Bronchial epithelial cell (primary cell): ENCODE measurements around the gene DGKA. TPM values are rescaled to one million over a fixed set of nuclear protein-coding genes. Genes with fewer than 3 reads are reported as not detected.

Experiments
- DNase-seq: peaks from one replicate; pipeline ENCODE4 v3.0.0-alpha.2; 2010; ENCODE audit warnings: low read depth
- FAIRE-seq: peaks from 2 replicates; lab custom pipeline; 2011; peaks lifted over from hg19 to GRCh38; lab: Jason Lieb, UNC
- H3K27me3 ChIP-seq: 2 replicates; pipeline ENCODE4 v1.5.1; 2011; ENCODE audit warnings: low read length; ENCODE audit not compliant: control insufficient read depth, insufficient read depth
- H3K36me3 ChIP-seq: 2 replicates; pipeline ENCODE4 v1.5.1; 2011; ENCODE audit warnings: low read length; ENCODE audit not compliant: control insufficient read depth, insufficient read depth
- H3K4me3 ChIP-seq: 2 replicates; pipeline ENCODE4 v1.5.1; 2011; ENCODE audit warnings: mild to moderate bottlenecking, low read depth, low read length, control low read depth
- total RNA-seq: library from RNA; depleted of rRNA; stranded (reverse); fragments of >200 nt; gene quantifications from 2 replicates; pipeline ENCODE4 v1.2.1, GENCODE V29; 2014
- TF ChIP-seq, protein P1 (sequence below): IDR thresholded peaks from 2 replicates; pipeline ENCODE4 v1.5.1; 2011; ENCODE audit warnings: mild to moderate bottlenecking, moderate library complexity, low read length, control low read depth, inconsistent platforms; ENCODE audit not compliant: insufficient read depth, severe bottlenecking

The DGKA gene
- total RNA-seq, 1 donor from 2014 or later, result 81.9 TPM

DNA sequence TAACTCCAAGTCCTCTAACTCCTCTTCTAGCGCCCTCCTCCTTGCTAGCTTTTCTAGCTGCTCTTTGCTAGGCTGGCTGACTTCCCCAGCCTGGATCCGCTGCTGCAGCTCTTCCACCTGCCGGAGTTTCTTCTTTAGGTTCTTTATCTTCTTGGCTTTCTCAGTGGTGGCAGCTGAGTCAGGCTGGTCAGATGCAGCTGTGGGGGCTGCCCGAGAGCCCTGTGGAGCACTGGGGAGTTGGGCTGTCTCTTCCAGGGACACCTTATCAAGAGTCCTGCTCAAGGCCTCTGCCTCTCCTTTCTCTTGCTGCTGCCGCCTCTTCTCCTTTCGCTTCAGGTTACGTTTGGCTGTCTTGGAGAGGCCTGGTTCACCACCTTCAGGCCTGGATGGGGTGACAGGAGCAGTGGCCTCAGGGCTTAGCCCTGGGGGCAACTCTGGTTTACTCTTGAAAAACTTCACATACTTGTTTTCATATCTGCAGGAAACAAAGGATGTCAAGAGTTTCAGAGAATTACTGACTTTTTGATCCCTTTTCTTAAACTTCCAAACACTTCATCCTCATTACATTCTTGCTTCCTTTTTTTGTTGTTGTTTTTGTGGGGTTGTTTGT is 29.0 kb upstream of the DGKA start:
- Histone ChIP-seq H3K27me3 (no peaks in the 10 kb centered on the region), H3K36me3 (peaks cover 7% of the 10 kb centered on the region), H3K4me3 (no peak overlapping the region)
- TF ChIP-seq, protein P1, sequence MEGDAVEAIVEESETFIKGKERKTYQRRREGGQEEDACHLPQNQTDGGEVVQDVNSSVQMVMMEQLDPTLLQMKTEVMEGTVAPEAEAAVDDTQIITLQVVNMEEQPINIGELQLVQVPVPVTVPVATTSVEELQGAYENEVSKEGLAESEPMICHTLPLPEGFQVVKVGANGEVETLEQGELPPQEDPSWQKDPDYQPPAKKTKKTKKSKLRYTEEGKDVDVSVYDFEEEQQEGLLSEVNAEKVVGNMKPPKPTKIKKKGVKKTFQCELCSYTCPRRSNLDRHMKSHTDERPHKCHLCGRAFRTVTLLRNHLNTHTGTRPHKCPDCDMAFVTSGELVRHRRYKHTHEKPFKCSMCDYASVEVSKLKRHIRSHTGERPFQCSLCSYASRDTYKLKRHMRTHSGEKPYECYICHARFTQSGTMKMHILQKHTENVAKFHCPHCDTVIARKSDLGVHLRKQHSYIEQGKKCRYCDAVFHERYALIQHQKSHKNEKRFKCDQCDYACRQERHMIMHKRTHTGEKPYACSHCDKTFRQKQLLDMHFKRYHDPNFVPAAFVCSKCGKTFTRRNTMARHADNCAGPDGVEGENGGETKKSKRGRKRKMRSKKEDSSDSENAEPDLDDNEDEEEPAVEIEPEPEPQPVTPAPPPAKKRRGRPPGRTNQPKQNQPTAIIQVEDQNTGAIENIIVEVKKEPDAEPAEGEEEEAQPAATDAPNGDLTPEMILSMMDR, result no peak
- FAIRE-seq (no peak), DNase-seq (no peak)

DNA sequence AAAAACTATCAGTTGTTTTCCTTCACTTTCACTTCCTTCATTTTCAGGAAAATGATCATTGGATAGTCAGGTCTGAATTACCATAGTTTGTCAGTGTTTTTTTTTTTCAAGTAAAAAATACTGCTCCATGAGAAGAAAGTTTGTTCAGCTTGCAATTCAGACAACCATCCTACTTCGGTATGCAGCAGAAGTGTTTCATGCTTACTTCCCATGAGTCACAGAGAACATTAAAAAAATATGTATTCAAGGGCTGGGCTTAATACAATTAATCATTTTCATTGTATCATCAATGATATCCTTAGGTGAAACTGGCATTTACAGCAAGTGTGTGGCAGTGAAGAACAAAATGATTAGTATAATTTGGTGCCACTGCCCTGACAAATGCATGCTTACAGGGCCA is 24.9 kb upstream of the DGKA start:
- H3K4me3 ChIP-seq, result no peak overlapping the region
- no peak for FAIRE-seq
- TF ChIP-seq, protein P1, result no peak
- DNase-seq, result peak; percentile 76
- H3K27me3 ChIP-seq, result no peaks in the 10 kb centered on the region
- H3K36me3 ChIP-seq, result peaks cover 4% of the 10 kb centered on the region

DNA sequence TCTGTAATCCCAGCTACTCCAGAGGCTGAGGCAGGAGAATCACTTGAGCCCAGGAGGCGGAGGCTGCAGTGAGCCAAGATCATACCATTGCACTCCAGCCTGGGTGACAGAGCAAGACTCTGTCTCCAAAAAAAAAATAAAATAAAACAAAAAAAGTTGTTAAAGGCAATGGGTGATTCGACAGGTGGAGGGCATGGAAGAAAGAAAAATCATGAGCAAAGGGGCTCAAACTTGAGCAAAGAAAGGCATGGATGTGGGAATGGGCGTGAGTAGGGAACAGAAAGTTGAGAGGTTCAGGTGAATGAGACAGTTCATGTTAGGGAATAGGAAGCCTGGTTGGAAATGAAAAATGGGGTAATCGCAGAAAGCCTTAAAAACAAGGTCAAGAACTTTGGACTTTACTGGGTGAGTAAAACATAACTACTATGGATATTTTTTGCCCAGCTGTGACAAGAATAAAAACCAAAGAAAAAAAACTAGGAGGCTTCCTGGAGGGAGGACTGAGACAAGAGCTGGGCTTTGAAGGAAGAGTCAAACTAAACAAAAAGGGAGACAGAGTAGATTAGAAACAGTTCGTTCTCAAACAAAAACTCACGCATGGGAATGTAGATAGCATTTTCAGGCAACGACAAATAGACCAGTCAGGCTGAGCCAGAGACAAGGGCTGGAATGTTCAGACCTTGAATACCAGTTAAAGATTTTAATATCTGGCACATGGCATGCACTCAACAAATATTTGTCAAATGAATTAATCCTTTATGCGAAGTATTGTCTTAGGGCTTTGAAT is 22.0 kb upstream of the DGKA start:
- TF ChIP-seq, protein P1, result no peak
- DNase-seq (no peak), FAIRE-seq (no peak)
- H3K4me3 ChIP-seq, result no peak overlapping the region
- H3K27me3 ChIP-seq, result no peaks in the 10 kb centered on the region
- peaks cover 2% of the 10 kb centered on the region for H3K36me3 ChIP-seq

DNA sequence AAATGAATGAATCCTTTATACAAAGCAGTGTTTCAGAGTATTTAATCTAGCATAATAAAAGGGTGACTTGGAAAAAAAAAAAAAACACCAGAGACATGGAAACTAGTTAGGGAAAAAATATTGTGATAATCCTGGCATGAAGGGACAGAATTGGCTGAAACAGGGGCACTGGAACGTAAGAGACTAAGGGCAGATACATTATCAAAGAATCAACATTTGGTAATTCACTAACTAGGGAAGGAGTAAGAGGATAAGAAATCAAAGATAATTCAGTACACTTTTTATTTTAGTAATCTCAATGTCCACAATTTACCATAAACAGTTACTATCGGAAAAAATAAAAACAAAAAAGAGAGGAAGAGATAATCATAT is 21.5 kb upstream of the DGKA start:
- no peak for FAIRE-seq
- Histone ChIP-seq H3K27me3 (no peaks in the 10 kb centered on the region), H3K36me3 (peaks cover 2% of the 10 kb centered on the region), H3K4me3 (no peak overlapping the region)
- TF ChIP-seq, protein P1, result no peak
- DNase-seq, result no peak

DNA sequence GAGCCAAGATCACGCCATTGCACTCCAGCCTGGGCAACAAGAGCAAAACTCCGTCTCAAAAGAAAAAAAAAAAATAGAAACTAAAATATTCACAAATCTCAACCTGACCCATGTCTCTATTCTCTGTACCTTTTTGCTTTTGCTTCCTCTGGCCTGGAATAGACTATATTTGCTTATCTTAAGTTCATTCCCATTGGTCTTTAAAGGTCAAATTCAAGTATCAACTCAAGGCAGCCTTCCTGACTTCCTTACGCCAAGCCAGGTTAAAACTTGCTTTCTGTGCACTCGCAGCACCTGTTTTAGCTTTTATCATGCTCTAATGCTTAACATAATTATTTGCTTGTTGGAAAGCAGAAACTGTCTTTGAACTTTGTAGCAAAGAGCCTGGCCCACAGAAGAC is 18.1 kb upstream of the DGKA start:
- no peak overlapping the region for H3K4me3 ChIP-seq
- peaks cover 3% of the 10 kb centered on the region for H3K36me3 ChIP-seq
- FAIRE-seq (no peak), DNase-seq (no peak)
- TF ChIP-seq, protein P1, result no peak
- H3K27me3 ChIP-seq, result no peaks in the 10 kb centered on the region
